IPS DF 6.9 (cell line): ENCODE measurements around the gene XPC.

Experiments
- DNase-seq: peaks from one replicate; pipeline ENCODE4 v3.0.0-alpha.2; 2013; ENCODE audit warnings: low read depth, low spot score
- H3K27ac ChIP-seq: one replicate; pipeline ENCODE4 v1.5.1; 2013; ENCODE audit warnings: low read length, control low read depth
- H3K27me3 ChIP-seq: 2 replicates; pipeline ENCODE4 v1.6.1; 2013; ENCODE audit warnings: mild to moderate bottlenecking, low read length; ENCODE audit not compliant: control insufficient read depth, insufficient read depth
- H3K36me3 ChIP-seq: 2 replicates; pipeline ENCODE4 v1.6.1; 2013; ENCODE audit warnings: low read length; ENCODE audit not compliant: control insufficient read depth, insufficient read depth
- H3K4me1 ChIP-seq: 2 replicates; pipeline ENCODE4 v1.6.1; 2013; ENCODE audit warnings: low read length; ENCODE audit not compliant: control insufficient read depth, insufficient read depth
- H3K4me3 ChIP-seq: 2 replicates; pipeline ENCODE4 v1.5.1; 2013; ENCODE audit warnings: mild to moderate bottlenecking, low read length
- H3K9me3 ChIP-seq: 2 replicates; pipeline ENCODE4 v1.6.1; 2013; ENCODE audit warnings: low read length, inconsistent platforms; ENCODE audit not compliant: control insufficient read depth, insufficient read depth
- WGBS: extraction: QIAGEN DNeasy Blood & Tissue Kit; methylation state at CpG from one replicate; pipeline ENCODE4 v1.1.7; 2013; ENCODE audit warnings: mixed read lengths, missing lambda C conversion rate; ENCODE audit not compliant: insufficient read length, insufficient coverage; 5-methylcytosine and 5-hydroxymethylcytosine counted together

Gene XPC

DNA sequence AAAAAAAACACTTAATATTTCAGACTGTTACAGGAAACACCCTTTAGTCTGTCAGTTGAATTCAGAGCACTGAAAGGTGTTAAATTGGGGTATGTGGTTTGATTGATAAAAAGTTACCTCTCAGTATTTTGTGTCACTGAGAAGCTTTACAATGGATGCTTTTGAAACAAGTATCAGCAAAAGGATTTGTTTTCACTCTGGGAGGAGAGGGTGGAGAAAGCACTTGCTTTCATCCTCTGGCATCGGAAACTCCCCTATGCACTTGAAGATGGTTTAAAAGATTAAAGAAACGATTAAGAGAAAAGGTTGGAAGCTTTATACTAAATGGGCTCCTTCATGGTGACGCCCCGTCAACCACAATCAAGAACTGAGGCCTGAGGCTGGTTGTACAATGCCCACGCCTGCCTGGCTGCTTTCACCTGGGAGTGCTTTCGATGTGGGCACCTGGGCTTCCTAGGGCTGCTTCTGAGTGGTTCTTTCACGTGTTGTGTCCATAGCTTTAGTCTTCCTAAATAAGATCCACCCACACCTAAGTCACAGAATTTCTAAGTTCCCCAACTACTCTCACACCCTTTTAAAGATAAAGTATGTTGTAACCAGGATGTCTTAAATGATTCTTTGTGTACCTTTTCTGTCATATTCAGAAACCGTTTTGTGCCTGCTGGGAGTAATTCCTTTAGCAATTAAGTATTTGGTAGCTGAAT is 35.7 kb downstream of the XPC start:
- Histone ChIP-seq H3K4me1 (no peaks in the 10 kb centered on the region; the same call in 1 of the 2 replicates), H3K4me3 (no peak overlapping the region), H3K9me3 (no peaks in the 10 kb centered on the region), H3K27ac (no peak overlapping the region), H3K36me3 (peaks cover 7% of the 10 kb centered on the region; the same call in 1 of the 2 replicates), H3K27me3 (no peaks in the 10 kb centered on the region)
- DNase-seq = no peak
- no CpG with 5 or more reads among the region's 8 CpGs for WGBS

DNA sequence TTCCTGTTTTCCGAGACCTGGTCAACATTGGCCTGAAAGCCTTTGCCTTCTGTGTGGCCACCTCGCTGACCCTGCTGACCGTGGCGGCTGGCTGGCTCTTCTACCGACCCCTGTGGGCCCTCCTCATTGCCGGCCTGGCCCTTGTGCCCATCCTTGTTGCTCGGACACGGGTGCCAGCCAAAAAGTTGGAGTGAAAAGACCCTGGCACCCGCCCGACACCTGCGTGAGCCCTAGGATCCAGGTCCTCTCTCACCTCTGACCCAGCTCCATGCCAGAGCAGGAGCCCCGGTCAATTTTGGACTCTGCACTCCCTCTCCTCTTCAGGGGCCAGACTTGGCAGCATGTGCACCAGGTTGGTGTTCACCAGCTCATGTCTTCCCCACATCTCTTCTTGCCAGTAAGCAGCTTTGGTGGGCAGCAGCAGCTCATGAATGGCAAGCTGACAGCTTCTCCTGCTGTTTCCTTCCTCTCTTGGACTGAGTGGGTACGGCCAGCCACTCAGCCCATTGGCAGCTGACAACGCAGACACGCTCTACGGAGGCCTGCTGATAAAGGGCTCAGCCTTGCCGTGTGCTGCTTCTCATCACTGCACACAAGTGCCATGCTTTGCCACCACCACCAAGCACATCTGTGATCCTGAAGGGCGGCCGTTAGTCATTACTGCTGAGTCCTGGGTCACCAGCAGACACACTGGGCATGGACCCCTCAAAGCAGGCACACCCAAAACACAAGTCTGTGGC is 36.6 kb downstream of the XPC start:
- Histone ChIP-seq H3K9me3 (no peaks in the 10 kb centered on the region), H3K36me3 (peaks cover 5% of the 10 kb centered on the region), H3K4me1 (no peaks in the 10 kb centered on the region; the same call in 1 of the 2 replicates), H3K4me3 (no peak overlapping the region), H3K27ac (no peak overlapping the region), H3K27me3 (no peaks in the 10 kb centered on the region)
- WGBS = no CpG with 5 or more reads among the region's 19 CpGs
- no peak for DNase-seq

DNA sequence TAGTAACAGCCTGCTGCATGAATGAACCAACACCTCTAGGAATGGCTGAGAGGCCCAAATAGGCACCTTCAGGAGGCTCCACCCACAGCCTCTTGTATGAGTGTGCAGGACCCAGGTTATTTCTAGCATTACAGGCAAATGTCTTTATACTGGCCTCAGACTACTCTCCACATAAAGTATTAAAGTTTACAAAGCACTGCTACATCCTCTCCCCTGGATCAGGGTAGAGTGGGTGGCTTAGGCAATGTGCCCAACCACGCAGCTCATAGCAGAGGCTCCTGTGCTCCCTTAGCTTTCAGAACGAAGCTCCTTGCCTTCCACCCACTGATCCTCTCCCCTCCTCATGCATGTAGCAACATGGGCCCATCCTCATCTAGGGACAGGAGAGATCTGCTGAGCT is 37.3 kb downstream of the XPC start:
- H3K4me3 ChIP-seq = no peak overlapping the region
- DNase-seq = no peak

DNA sequence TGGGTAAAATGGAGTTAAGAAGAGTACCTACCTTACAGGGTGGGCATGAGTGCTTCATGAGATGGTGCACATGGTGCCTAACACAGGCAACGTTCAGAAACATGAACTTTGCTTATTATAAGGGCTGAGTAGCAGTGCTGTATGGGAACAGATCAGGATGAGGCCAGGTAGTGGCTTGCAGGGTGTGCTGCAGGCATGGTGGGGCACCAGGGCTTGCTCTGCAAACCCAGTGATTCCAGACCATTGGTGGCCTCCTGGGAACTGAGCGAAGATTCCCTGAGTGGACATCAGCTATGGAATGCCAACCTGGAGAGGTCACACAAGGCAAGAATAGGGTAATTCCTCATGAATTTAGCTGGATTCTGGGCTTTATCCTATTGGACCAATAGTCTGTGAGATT is 37.7 kb downstream of the XPC start:
- no peaks in the 10 kb centered on the region; the same call in 1 of the 2 replicates for H3K4me1 ChIP-seq
- WGBS = no CpG with 5 or more reads among the region's 2 CpGs
- no peak for DNase-seq
- no peak overlapping the region for H3K4me3 ChIP-seq
- peaks cover 5% of the 10 kb centered on the region for H3K36me3 ChIP-seq
- no peaks in the 10 kb centered on the region for H3K27me3 ChIP-seq
- no peak overlapping the region for H3K27ac ChIP-seq
- no peaks in the 10 kb centered on the region for H3K9me3 ChIP-seq

More for the DNA sequence above, 37.3 kb downstream of the XPC start:
- no peaks in the 10 kb centered on the region for H3K27me3 ChIP-seq
- H3K9me3 ChIP-seq = no peaks in the 10 kb centered on the region
- no CpG with 5 or more reads among the region's 2 CpGs for WGBS
- H3K4me1 ChIP-seq = no peaks in the 10 kb centered on the region; the same call in 1 of the 2 replicates
- H3K36me3 ChIP-seq = peaks cover 4% of the 10 kb centered on the region
- H3K27ac ChIP-seq = no peak overlapping the region

DNA sequence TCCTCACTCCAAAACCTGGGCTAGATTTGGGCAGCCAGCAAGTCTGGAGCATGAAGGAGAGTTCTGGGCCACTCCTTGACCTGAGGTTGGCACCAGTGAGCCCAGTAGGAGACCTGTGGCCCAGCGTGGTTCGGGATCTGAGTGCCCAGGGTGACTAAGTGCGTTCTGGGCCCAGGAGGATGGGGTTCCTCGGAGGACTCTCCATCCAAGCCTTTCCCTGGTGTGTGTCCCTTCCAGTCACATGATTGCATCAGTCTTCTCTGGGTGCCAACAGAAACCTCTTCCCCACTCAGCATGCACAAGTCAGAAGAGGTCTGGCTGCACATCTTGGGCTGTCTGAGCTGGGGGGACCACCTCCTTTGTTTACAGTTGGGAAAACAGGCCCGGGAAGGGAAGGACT is 38.6 kb downstream of the XPC start:
- peaks cover 12% of the 10 kb centered on the region for H3K36me3 ChIP-seq
- H3K9me3 ChIP-seq = no peaks in the 10 kb centered on the region
- H3K4me1 ChIP-seq = no peaks in the 10 kb centered on the region; the same call in 1 of the 2 replicates
- no peak for DNase-seq
- H3K27me3 ChIP-seq = no peaks in the 10 kb centered on the region
- H3K4me3 ChIP-seq = no peak overlapping the region
- no peak overlapping the region for H3K27ac ChIP-seq
- no CpG with 5 or more reads among the region's 5 CpGs for WGBS

DNA sequence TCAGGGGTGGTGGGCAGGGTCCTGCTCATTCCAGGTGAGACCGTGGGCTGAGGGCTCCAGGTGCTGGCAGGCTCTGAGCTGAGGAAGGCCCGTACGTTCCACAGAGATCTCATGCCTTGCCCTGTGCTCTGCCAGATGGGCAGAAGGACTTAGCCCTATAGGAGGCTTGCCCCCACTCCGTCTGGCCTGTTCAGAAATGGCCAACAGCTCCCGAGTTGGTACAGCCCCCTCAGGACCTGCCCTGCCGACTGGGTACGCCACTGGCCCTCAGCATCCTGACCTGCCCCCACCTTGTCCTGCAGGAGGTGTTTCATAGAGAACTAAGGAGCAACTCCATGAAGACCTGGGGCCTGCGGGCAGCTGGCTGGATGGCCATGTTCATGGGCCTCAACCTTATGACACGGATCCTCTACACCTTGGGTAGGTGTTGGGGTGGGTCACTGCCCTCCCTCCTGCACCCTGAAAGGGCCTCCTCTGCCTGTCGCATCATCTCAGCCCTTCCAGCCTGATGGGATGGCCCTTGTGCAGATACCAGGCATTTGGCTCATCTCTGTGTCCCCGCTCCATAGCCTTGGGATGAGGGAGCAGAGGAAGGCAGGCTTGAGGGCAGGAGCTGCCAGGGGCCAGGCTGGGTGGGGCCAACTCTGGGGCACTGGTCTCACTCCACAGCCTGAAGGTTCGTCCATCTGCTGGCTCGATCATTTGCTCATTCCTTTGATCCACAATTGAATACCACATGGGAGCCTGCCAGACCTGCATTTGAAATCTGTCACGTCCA is 39.3 kb downstream of the XPC start:
- Histone ChIP-seq H3K4me1 (no peaks in the 10 kb centered on the region), H3K27ac (no peak overlapping the region), H3K9me3 (no peaks in the 10 kb centered on the region), H3K36me3 (peaks cover 17% of the 10 kb centered on the region), H3K27me3 (no peaks in the 10 kb centered on the region), H3K4me3 (no peak overlapping the region)
- WGBS = no CpG with 5 or more reads among the region's 14 CpGs
- DNase-seq = no peak

DNA sequence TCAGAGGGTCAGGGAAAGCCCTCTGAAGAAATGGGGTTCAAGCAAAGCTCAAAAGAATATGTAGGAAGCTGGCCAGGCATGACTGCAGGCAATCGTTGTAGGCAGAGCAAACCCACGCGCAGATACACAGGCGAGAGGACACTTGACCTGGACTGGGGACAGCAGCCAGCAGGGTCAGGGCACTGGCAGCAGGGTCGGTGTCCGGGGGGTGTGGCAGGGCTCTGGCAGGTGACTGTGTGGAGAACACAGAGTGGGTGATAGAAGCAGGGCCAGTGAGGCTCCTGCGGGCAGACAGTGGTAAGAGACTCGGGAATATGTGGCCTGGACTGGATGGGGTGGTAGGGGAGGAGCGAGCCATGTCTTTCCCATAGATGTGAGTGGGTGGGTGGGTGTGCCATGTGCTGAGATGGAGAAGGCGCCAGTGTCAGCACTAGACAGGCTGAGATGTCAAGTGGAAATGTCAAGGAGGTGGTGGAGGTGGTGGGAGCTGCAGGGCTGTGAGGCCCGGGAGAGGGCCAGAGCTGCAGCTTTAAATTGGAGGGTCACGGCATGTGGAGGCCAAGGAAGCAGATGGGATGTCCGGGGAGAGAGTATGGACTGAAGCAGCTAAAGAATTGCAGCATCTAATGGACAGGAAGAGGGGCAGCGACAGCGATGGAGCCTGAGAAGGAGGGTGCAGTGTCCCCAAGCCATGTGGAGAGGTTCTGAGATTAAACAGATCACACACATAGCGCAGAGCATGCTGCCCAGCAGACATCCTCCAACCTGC is 40.1 kb downstream of the XPC start:
- Histone ChIP-seq H3K4me1 (no peaks in the 10 kb centered on the region), H3K4me3 (no peak overlapping the region), H3K36me3 (peaks cover 23% of the 10 kb centered on the region), H3K27me3 (no peaks in the 10 kb centered on the region), H3K27ac (no peak overlapping the region), H3K9me3 (no peaks in the 10 kb centered on the region)
- no CpG with 5 or more reads among the region's 16 CpGs for WGBS
- DNase-seq = no peak

DNA sequence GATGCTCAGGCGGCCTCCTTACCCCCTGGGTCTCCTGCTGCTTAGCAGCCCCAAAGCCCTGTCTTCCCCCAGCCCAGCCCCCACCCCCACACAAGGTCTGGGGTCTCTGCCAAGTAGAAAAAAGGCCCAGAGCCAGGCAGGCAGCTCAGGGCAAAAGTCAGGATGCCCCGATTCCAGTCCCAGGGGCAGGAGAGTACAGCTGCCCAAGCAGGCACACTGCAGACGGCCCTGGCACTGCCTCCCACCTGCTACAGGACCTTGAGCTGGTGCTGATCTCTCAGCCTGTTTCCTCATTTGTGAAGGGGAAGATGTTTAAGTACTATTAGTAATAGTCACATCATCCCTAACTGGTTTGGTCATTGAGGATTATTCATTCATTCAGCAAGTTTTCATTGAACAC is 41.0 kb downstream of the XPC start:
- Histone ChIP-seq H3K4me3 (no peak overlapping the region), H3K9me3 (no peaks in the 10 kb centered on the region), H3K4me1 (no peaks in the 10 kb centered on the region), H3K27ac (no peak overlapping the region), H3K36me3 (peaks cover 31% of the 10 kb centered on the region), H3K27me3 (no peaks in the 10 kb centered on the region)
- DNase-seq = no peak
- no CpG with 5 or more reads among the region's 3 CpGs for whole genome bisulfite sequencing

DNA sequence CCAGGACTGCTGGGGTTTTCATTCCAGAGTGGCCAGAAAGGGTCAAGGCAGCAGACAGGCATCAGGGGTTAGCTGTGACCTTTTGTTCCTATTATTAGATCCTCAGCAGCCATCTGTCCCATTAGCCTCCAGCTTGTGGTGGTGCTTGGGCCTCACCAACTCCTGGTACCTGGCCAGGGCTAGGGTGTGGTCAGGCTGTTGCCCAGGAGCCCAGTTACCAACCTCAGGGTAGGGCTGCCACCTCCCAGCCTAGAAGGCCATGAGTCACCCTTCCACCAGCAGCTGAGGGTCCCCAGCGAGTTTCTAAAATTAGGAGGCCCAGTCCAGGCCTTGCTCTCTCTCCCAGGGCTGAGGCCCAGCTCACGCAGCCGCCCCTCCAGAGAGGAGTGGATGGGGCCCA is 41.4 kb downstream of the XPC start:
- H3K4me1 ChIP-seq = no peaks in the 10 kb centered on the region
- WGBS = no CpG with 5 or more reads among the region's 3 CpGs
- no peak overlapping the region for H3K27ac ChIP-seq
- H3K9me3 ChIP-seq = no peaks in the 10 kb centered on the region
- H3K36me3 ChIP-seq = peaks cover 32% of the 10 kb centered on the region
- DNase-seq = no peak
- H3K27me3 ChIP-seq = no peaks in the 10 kb centered on the region
- no peak overlapping the region for H3K4me3 ChIP-seq

DNA sequence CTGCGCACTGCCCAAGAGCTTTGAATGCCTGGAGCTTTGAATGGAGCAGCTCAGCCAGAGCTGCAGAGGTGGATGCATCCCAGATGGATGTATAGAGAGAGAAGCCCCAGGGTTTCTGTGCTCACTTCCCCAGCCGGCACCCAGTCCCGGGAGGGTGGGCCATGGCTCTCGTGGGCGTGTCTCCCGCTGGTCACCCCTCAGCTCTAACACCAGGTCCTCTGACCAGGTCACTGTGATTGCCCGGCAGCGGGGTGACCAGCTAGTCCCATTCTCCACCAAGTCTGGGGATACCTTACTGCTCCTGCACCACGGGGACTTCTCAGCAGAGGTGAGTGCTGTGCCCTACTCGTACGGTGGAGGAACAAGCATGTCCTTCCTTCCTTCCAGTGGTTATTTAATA is 42.8 kb downstream of the XPC start:
- no peaks in the 10 kb centered on the region for H3K9me3 ChIP-seq
- no peaks in the 10 kb centered on the region for H3K27me3 ChIP-seq
- no peak overlapping the region for H3K4me3 ChIP-seq
- peaks cover 40% of the 10 kb centered on the region for H3K36me3 ChIP-seq
- DNase-seq = no peak
- WGBS = no CpG with 5 or more reads among the region's 11 CpGs
- no peaks in the 10 kb centered on the region for H3K4me1 ChIP-seq
- no peak overlapping the region for H3K27ac ChIP-seq
